SU-DHL-6 (cell line): ENCODE measurements around the gene RNF144B.

ENCODE experiments used
- H2AFZ ChIP-seq: fragments of 200-600 bp; sonication (generic); 2 replicates; pipeline ENCODE4 v1.6.1; 2014; ENCODE audit warnings: low read depth, mild to moderate bottlenecking, moderate library complexity, mixed read lengths, antibody characterized with exemption, low read length; ENCODE audit not compliant: severe bottlenecking
- H3F3A ChIP-seq: fragments of 200-600 bp; shearing (Covaris generic); 2 replicates; pipeline ENCODE4 v1.6.0; 2016; ENCODE audit warnings: antibody characterized with exemption, mild to moderate bottlenecking; ENCODE audit not compliant: insufficient read depth
- H3K27ac ChIP-seq: fragments of 200-600 bp; sonication (generic); 2 replicates; pipeline ENCODE4 v1.5.1; 2016; ENCODE audit warnings: low read depth, mild to moderate bottlenecking, low read length, moderate library complexity, mixed read lengths
- H3K27me3 ChIP-seq: fragments of 200-600 bp; sonication (generic), shearing (Covaris generic); 2 replicates; pipeline ENCODE4 v1.6.0; 2014; ENCODE audit warnings: mild to moderate bottlenecking, low read length
- H3K36me3 ChIP-seq: fragments of 200-600 bp; sonication (generic); 2 replicates; pipeline ENCODE4 v1.6.1; 2014; ENCODE audit warnings: mild to moderate bottlenecking, low read length, mixed read lengths
- H3K4me2 ChIP-seq: fragments of 300-600, 200-600 bp; shearing (Covaris generic), sonication (generic); 2 replicates; pipeline ENCODE4 v1.6.0; 2014; ENCODE audit warnings: low read length, low read depth, mild to moderate bottlenecking; ENCODE audit not compliant: poor library complexity, severe bottlenecking
- H3K4me3 ChIP-seq: fragments of 200-600 bp; sonication (generic); 2 replicates; pipeline ENCODE4 v1.5.1; 2014; ENCODE audit warnings: antibody characterized with exemption, low read length, mild to moderate bottlenecking, mixed read lengths; ENCODE audit not compliant: insufficient read depth, poor library complexity, severe bottlenecking
- H3K79me2 ChIP-seq: fragments of 200-600 bp; sonication (generic); 2 replicates; pipeline ENCODE4 v1.6.1; 2014; ENCODE audit warnings: mild to moderate bottlenecking, low read length, moderate library complexity; ENCODE audit not compliant: insufficient read depth
- H3K9ac ChIP-seq: fragments of 200-600 bp; sonication (generic); 2 replicates; pipeline ENCODE4 v1.7.0; 2014; ENCODE audit warnings: mild to moderate bottlenecking, low read length
- H3K9me2 ChIP-seq: fragments of 200-600 bp; sonication (generic); replicated peaks from 2 replicates; pipeline ENCODE4 v1.6.1; 2014; ENCODE audit warnings: low read length; ENCODE audit not compliant: insufficient read depth
- H3K9me3 ChIP-seq: fragments of 200-600 bp; sonication (generic); 2 replicates; pipeline ENCODE4 v1.6.1; 2014; ENCODE audit warnings: low read length, mixed read lengths; ENCODE audit not compliant: insufficient read depth
- H4K20me1 ChIP-seq: fragments of 200-600 bp; sonication (generic); 2 replicates; pipeline ENCODE4 v1.6.1; 2014; ENCODE audit warnings: low read depth, mild to moderate bottlenecking, antibody characterized with exemption, low read length, moderate library complexity, mixed read lengths
- EZH2phosphoT487 ChIP-seq: fragments of 200-600 bp; sonication (generic), shearing (Covaris generic); conservative IDR thresholded peaks from 2 replicates; pipeline ENCODE4 v1.6.1; 2018; ENCODE audit warnings: mild to moderate bottlenecking, antibody characterized with exemption, low read length, moderate library complexity, mixed read lengths
- TF ChIP-seq, protein P1 (sequence below): fragments of 200-600 bp; sonication (generic); IDR thresholded peaks from one replicate; pipeline ENCODE4 v1.5.1; 2017; ENCODE audit warnings: antibody characterized with exemption, mild to moderate bottlenecking, low read length, moderate library complexity; ENCODE audit not compliant: insufficient read depth, poor library complexity, severe bottlenecking

RNF144B gene

DNA sequence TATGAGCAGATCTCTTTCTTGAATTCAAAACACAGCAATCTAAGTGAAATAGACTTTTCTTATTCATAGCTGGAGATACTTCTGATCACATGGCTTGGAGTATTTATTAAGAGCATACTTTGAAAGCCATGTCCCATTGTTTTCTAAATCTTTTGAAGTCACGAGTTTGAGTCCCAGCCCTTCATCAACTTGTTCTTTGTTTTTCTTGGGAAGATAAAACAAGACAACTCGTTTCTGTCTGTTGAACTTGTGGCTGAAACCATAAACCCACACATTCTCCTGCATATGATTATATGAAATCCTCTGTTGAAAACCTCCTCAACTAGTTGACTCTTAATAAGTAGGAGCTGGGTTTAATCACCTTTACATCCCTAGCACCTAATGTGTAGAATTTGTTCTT is 3.3 kb downstream of the RNF144B start:
- H3F3A ChIP-seq, result no peaks in the 10 kb centered on the region
- H3K79me2 ChIP-seq, result peaks cover 60% of the 10 kb centered on the region
- peak overlapping the region; percentile 67 for H3K4me3 ChIP-seq
- no peaks in the 10 kb centered on the region for H3K9me2 ChIP-seq
- peak overlapping the region; percentile 12; the same call in 1 of the 2 replicates for H3K27ac ChIP-seq
- no peaks in the 10 kb centered on the region for H3K9me3 ChIP-seq
- H3K36me3 ChIP-seq, result no peaks in the 10 kb centered on the region
- no peak for TF ChIP-seq EZH2phosphoT487
- TF ChIP-seq, protein P1, sequence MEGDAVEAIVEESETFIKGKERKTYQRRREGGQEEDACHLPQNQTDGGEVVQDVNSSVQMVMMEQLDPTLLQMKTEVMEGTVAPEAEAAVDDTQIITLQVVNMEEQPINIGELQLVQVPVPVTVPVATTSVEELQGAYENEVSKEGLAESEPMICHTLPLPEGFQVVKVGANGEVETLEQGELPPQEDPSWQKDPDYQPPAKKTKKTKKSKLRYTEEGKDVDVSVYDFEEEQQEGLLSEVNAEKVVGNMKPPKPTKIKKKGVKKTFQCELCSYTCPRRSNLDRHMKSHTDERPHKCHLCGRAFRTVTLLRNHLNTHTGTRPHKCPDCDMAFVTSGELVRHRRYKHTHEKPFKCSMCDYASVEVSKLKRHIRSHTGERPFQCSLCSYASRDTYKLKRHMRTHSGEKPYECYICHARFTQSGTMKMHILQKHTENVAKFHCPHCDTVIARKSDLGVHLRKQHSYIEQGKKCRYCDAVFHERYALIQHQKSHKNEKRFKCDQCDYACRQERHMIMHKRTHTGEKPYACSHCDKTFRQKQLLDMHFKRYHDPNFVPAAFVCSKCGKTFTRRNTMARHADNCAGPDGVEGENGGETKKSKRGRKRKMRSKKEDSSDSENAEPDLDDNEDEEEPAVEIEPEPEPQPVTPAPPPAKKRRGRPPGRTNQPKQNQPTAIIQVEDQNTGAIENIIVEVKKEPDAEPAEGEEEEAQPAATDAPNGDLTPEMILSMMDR, result no peak
- H4K20me1 ChIP-seq, result no peaks in the 10 kb centered on the region
- peak overlapping the region; percentile 71 for H3K4me2 ChIP-seq
- no peak overlapping the region; the same call in 1 of the 2 replicates for H3K9ac ChIP-seq
- no peak overlapping the region for H2AFZ ChIP-seq
- no peaks in the 10 kb centered on the region for H3K27me3 ChIP-seq

DNA sequence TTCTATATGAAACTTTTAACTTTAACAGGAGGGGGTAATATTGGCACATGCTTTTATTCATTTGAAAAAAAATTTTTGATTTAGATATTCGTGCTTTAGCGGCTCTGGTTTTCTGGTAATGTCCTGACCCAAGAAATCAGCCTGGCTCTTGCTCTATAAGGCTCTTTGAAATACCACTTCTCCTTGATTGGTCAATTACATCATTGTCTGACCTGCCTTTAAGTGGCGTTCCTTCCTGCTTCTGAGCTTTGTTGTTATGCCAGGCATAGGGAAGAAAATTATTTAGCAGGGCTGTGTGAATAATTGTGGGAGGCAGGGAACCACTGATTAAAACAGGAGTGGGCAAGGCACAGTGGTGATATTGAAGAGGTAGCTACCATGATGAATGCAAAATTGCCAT is 3.9 kb downstream of the RNF144B start:
- Histone ChIP-seq H3K27me3 (no peaks in the 10 kb centered on the region), H3K36me3 (no peaks in the 10 kb centered on the region), H3K9ac (no peak overlapping the region), H4K20me1 (no peaks in the 10 kb centered on the region), H3K27ac (no peak overlapping the region), H3K4me2 (peak overlapping the region; percentile 71), H2AFZ (no peak overlapping the region), H3K9me2 (no peaks in the 10 kb centered on the region), H3K9me3 (no peaks in the 10 kb centered on the region), H3K4me3 (no peak overlapping the region), H3F3A (no peaks in the 10 kb centered on the region), H3K79me2 (peaks cover 65% of the 10 kb centered on the region)
- TF ChIP-seq, protein P1, result no peak
- no peak for TF ChIP-seq EZH2phosphoT487

DNA sequence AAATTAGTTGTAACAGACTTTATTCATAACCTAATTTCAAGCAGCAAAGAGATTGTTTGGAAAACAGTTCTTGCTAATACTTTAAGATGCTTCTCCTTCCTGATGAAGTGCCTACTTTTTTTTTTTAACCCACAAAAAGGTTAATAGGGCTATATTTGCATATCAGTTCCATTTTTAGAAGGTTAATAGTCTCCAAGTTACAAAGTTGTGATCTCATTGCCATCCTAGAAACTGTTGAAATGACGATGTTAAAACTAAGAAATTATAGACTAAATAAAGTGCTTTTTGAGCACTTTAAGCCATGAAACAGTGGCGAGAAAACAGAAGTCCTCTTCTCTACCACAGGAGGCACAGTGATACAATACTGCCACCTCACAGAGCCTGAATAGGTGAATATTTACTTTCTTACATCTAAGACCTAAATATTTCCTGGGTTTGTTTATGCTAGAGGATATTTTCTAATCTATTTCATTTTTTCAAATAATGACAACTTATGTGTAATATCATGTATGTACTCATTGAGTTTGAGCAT is 5.3 kb downstream of the RNF144B start:
- Histone ChIP-seq H2AFZ (no peak overlapping the region), H3K4me2 (peak overlapping the region; percentile 32), H3K27me3 (no peaks in the 10 kb centered on the region)

More for the DNA sequence above, 5.3 kb downstream of the RNF144B start:
- Histone ChIP-seq H3K36me3 (no peaks in the 10 kb centered on the region), H3F3A (no peaks in the 10 kb centered on the region), H3K9me3 (no peaks in the 10 kb centered on the region), H4K20me1 (no peaks in the 10 kb centered on the region), H3K9me2 (no peaks in the 10 kb centered on the region), H3K79me2 (peaks cover 71% of the 10 kb centered on the region), H3K27ac (peak overlapping the region; percentile 11; the same call in 1 of the 2 replicates), H3K4me3 (no peak overlapping the region), H3K9ac (no peak overlapping the region)
- TF ChIP-seq, protein P1, result peak; percentile 28
- TF ChIP-seq EZH2phosphoT487, result no peak
